ENCODE results near the gene CHRM1.

Gene CHRM1

DNA sequence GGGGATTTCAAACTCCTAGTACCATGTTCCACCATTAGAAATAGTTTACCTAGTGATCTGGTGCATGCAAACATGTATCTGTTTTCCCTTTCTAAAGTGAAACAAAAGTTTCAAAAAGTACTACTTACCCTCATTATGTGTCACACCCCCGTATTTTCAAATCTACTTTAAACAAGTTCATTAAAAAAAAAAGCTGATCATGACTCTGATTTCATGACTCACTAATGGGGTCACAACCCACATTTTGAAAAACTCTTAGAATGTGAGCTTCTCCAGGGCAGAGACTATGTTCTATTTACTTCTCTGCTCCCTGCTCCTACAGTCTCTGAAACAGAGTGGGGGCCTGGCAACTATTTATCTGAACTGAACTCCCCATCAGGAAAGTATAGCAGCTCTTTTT is 18.2 kb downstream of the CHRM1 start:
- Histone ChIP-seq H3K9ac (ENCODE audit: low read length) (peak overlapping the region; percentile 21), H3K27me3 (ENCODE audit: control insufficient read depth in 1 of 2, insufficient read depth in 1 of 2, low read length in 2 of 2) (peaks cover 9 to 28% of the 10 kb centered on the region in 2 experiments), H2BK12ac (ENCODE audit: low read length in 2 of 2) (no peak overlapping the region), H2BK15ac (ENCODE audit: low read depth, poor library complexity, severe bottlenecking) (no peak overlapping the region), H3K4ac (ENCODE audit: low read depth in 1 of 2, low read length in 2 of 2) (no peak overlapping the region), H3K18ac (ENCODE audit: low read depth in 1 of 2, low read length in 2 of 2) (no peak overlapping the region), H3K79me1 (replicated peaks; ENCODE audit: low read length, poor library complexity, severe bottlenecking) (no peaks in the 10 kb centered on the region), H2BK5ac (ENCODE audit: low read depth, low read length, poor library complexity, severe bottlenecking) (no peak overlapping the region), H3K23ac (ENCODE audit: low read length in 2 of 2) (no peak overlapping the region), H3K4me2 (ENCODE audit: low read length, poor library complexity, severe bottlenecking) (no peak overlapping the region), H3K4me3 (ENCODE audit: insufficient read depth in 1 of 2, low read depth in 1 of 2, low read length in 2 of 2) (no peak overlapping the region), H3K14ac (ENCODE audit: low read length in 2 of 2) (no peak overlapping the region), H3K4me1 (ENCODE audit: control insufficient read depth, insufficient read depth, low read depth, low read length) (no peaks in the 10 kb centered on the region), H4K91ac (ENCODE audit: low read length) (no peak overlapping the region), H2BK120ac (ENCODE audit: low read depth, low read length) (no peak overlapping the region), H3K27ac (ENCODE audit: low read length, poor library complexity, severe bottlenecking) (no peak overlapping the region), H2AFZ (ENCODE audit: low read depth, low read length) (no peak overlapping the region), H2AK5ac (ENCODE audit: low read length, severe bottlenecking) (no peak overlapping the region), H3K36me3 (ENCODE audit: control insufficient read depth in 1 of 2, insufficient read depth in 2 of 2, low read depth in 1 of 2, low read length in 2 of 2) (no peaks in the 10 kb centered on the region), H3K9me3 (ENCODE audit: control insufficient read depth, low read length) (no peaks in the 10 kb centered on the region), H4K8ac (ENCODE audit: low read length) (no peak overlapping the region)
- DNase-seq, result peak; percentile 55
- 61% methylated on average over 1 of the region's 1 CpG for WGBS

- Histone ChIP-seq H4K91ac (ENCODE audit: low read length) (no peak overlapping the region), H3K4me1 (ENCODE audit: control insufficient read depth, insufficient read depth, low read depth, low read length) (no peaks in the 10 kb centered on the region), H3K79me1 (replicated peaks; ENCODE audit: low read length, poor library complexity, severe bottlenecking) (no peaks in the 10 kb centered on the region), H3K4me2 (ENCODE audit: low read length, poor library complexity, severe bottlenecking) (no peak overlapping the region), H3K27me3 (ENCODE audit: control insufficient read depth in 1 of 2, insufficient read depth in 1 of 2, low read length in 2 of 2) (peaks cover 8 to 20% of the 10 kb centered on the region in 2 experiments), H3K27ac (ENCODE audit: low read length, poor library complexity, severe bottlenecking) (no peak overlapping the region), H3K18ac (ENCODE audit: low read depth in 1 of 2, low read length in 2 of 2) (no peak overlapping the region), H4K8ac (ENCODE audit: low read length) (no peak overlapping the region), H2BK15ac (ENCODE audit: low read depth, poor library complexity, severe bottlenecking) (no peak overlapping the region), H3K4ac (ENCODE audit: low read depth in 1 of 2, low read length in 2 of 2) (no peak overlapping the region), H3K4me3 (ENCODE audit: insufficient read depth in 1 of 2, low read depth in 1 of 2, low read length in 2 of 2) (no peak overlapping the region), H2BK5ac (ENCODE audit: low read depth, low read length, poor library complexity, severe bottlenecking) (no peak overlapping the region), H3K23ac (ENCODE audit: low read length in 2 of 2) (no peak overlapping the region), H3K14ac (ENCODE audit: low read length in 2 of 2) (no peak overlapping the region), H3K9me3 (ENCODE audit: control insufficient read depth, low read length) (no peaks in the 10 kb centered on the region), H2AFZ (ENCODE audit: low read depth, low read length) (no peak overlapping the region), H2AK5ac (ENCODE audit: low read length, severe bottlenecking) (no peak overlapping the region), H2BK12ac (ENCODE audit: low read length in 2 of 2) (no peak overlapping the region), H3K36me3 (ENCODE audit: control insufficient read depth in 1 of 2, insufficient read depth in 2 of 2, low read depth in 1 of 2, low read length in 2 of 2) (no peaks in the 10 kb centered on the region), H2BK120ac (ENCODE audit: low read depth, low read length) (no peak overlapping the region), H3K9ac (ENCODE audit: low read length) (no peak overlapping the region)
- DNase-seq, result no peak
Observed at GRCh38 chr11:62898027-62898426, 23.1 kb downstream of the CHRM1 start.

GRCh38 chr11:62897311-62897710 is 23.9 kb downstream of the CHRM1 start:
- Histone ChIP-seq H2BK12ac (ENCODE audit: low read length in 2 of 2) (no peak overlapping the region), H3K27me3 (ENCODE audit: control insufficient read depth in 1 of 2, insufficient read depth in 1 of 2, low read length in 2 of 2) (peaks cover 8 to 18% of the 10 kb centered on the region in 2 experiments), H3K9ac (ENCODE audit: low read length) (no peak overlapping the region), H4K8ac (ENCODE audit: low read length) (no peak overlapping the region), H3K18ac (ENCODE audit: low read depth in 1 of 2, low read length in 2 of 2) (no peak overlapping the region), H3K4ac (ENCODE audit: low read depth in 1 of 2, low read length in 2 of 2) (no peak overlapping the region), H2BK15ac (ENCODE audit: low read depth, poor library complexity, severe bottlenecking) (no peak overlapping the region), H3K27ac (ENCODE audit: low read length, poor library complexity, severe bottlenecking) (no peak overlapping the region), H3K4me3 (ENCODE audit: insufficient read depth in 1 of 2, low read depth in 1 of 2, low read length in 2 of 2) (no peak overlapping the region), H2BK5ac (ENCODE audit: low read depth, low read length, poor library complexity, severe bottlenecking) (no peak overlapping the region), H2AK5ac (ENCODE audit: low read length, severe bottlenecking) (no peak overlapping the region), H3K23ac (ENCODE audit: low read length in 2 of 2) (no peak overlapping the region), H3K36me3 (ENCODE audit: control insufficient read depth in 1 of 2, insufficient read depth in 2 of 2, low read depth in 1 of 2, low read length in 2 of 2) (no peaks in the 10 kb centered on the region), H2BK120ac (ENCODE audit: low read depth, low read length) (no peak overlapping the region), H4K91ac (ENCODE audit: low read length) (no peak overlapping the region), H3K9me3 (ENCODE audit: control insufficient read depth, low read length) (no peaks in the 10 kb centered on the region), H3K14ac (ENCODE audit: low read length in 2 of 2) (no peak overlapping the region), H3K79me1 (replicated peaks; ENCODE audit: low read length, poor library complexity, severe bottlenecking) (no peaks in the 10 kb centered on the region), H3K4me2 (ENCODE audit: low read length, poor library complexity, severe bottlenecking) (no peak overlapping the region), H3K4me1 (ENCODE audit: control insufficient read depth, insufficient read depth, low read depth, low read length) (no peaks in the 10 kb centered on the region), H2AFZ (ENCODE audit: low read depth, low read length) (no peak overlapping the region)
- WGBS, result 33% methylated on average over 2 of the region's 2 CpGs
- DNase-seq, result no peak

- Histone ChIP-seq H2BK12ac (ENCODE audit: low read length in 2 of 2) (no peak overlapping the region), H4K91ac (ENCODE audit: low read length) (no peak overlapping the region), H4K8ac (ENCODE audit: low read length) (no peak overlapping the region), H3K9me3 (ENCODE audit: control insufficient read depth, low read length) (no peaks in the 10 kb centered on the region), H3K36me3 (ENCODE audit: control insufficient read depth in 1 of 2, insufficient read depth in 2 of 2, low read depth in 1 of 2, low read length in 2 of 2) (no peaks in the 10 kb centered on the region), H3K4me3 (ENCODE audit: insufficient read depth in 1 of 2, low read depth in 1 of 2, low read length in 2 of 2) (no peak overlapping the region), H3K9ac (ENCODE audit: low read length) (no peak overlapping the region), H3K4me2 (ENCODE audit: low read length, poor library complexity, severe bottlenecking) (no peak overlapping the region), H3K14ac (ENCODE audit: low read length in 2 of 2) (peak overlapping the region in 1 of 2 experiments; percentile 75), H2BK15ac (ENCODE audit: low read depth, poor library complexity, severe bottlenecking) (no peak overlapping the region), H2BK120ac (ENCODE audit: low read depth, low read length) (no peak overlapping the region), H3K18ac (ENCODE audit: low read depth in 1 of 2, low read length in 2 of 2) (peak overlapping the region in 1 of 2 experiments; percentile 50), H2BK5ac (ENCODE audit: low read depth, low read length, poor library complexity, severe bottlenecking) (no peak overlapping the region), H3K79me1 (replicated peaks; ENCODE audit: low read length, poor library complexity, severe bottlenecking) (no peaks in the 10 kb centered on the region), H3K27me3 (ENCODE audit: control insufficient read depth in 1 of 2, insufficient read depth in 1 of 2, low read length in 2 of 2) (peaks cover 8 to 10% of the 10 kb centered on the region in 2 experiments), H3K4ac (ENCODE audit: low read depth in 1 of 2, low read length in 2 of 2) (no peak overlapping the region), H2AFZ (ENCODE audit: low read depth, low read length) (no peak overlapping the region), H2AK5ac (ENCODE audit: low read length, severe bottlenecking) (no peak overlapping the region), H3K27ac (ENCODE audit: low read length, poor library complexity, severe bottlenecking) (no peak overlapping the region), H3K23ac (ENCODE audit: low read length in 2 of 2) (no peak overlapping the region), H3K4me1 (ENCODE audit: control insufficient read depth, insufficient read depth, low read depth, low read length) (no peaks in the 10 kb centered on the region)
- no peak for DNase-seq
- WGBS, result 80% methylated on average over 8 of the region's 10 CpGs
Observed at GRCh38 chr11:62896049-62896448, 25.1 kb downstream of the CHRM1 start.

All from mesenchymal stem cell (in vitro differentiated cells and primary cell).